CD8-positive, alpha-beta memory T cell (primary cell): Measurements from ENCODE around the gene RYR2. TPM values are rescaled to one million over a fixed set of nuclear protein-coding genes. Genes with fewer than 3 reads are reported as not detected.
A peak's percentile ranks its signal among the peaks of the same experiment; 100 is the strongest.

ENCODE experiments used
- CTCF ChIA-PET: fragments of 350-600 bp; sonication (Branson Sonifier 250); formaldehyde crosslinking; loops from one replicate; lab custom pipeline; 2021; ENCODE audit warnings: antibody characterized with exemption; lab: Charles Lee
- POLR2A ChIA-PET: fragments of 350-600 bp; sonication (Branson Sonifier 250); formaldehyde crosslinking; loops from one replicate; lab custom pipeline; 2021; ENCODE audit warnings: antibody characterized with exemption; lab: Charles Lee
- DNase-seq, 5 donors: peaks; one replicate each; pipeline versions ENCODE4 v3.0.0 to v3.0.0-alpha.2; 2020 to 2022; ENCODE audit warnings: mixed read lengths in 1 of 5
- H3K27ac ChIP-seq: one replicate; pipeline ENCODE4 v1.7.0; 2013; ENCODE audit warnings: low read depth, mild to moderate bottlenecking, low read length, moderate library complexity
- H3K27me3 ChIP-seq: 2 replicates; pipeline ENCODE4 v1.7.0; 2013; ENCODE audit warnings: low read length, mild to moderate bottlenecking; ENCODE audit not compliant: insufficient read depth, poor library complexity, severe bottlenecking
- H3K36me3 ChIP-seq: 2 replicates; pipeline ENCODE4 v1.7.0; 2013; ENCODE audit warnings: mild to moderate bottlenecking, low read length, moderate library complexity; ENCODE audit not compliant: insufficient read depth
- H3K4me1 ChIP-seq: 2 replicates; pipeline ENCODE4 v1.7.0; 2013; ENCODE audit warnings: mild to moderate bottlenecking, low read length, moderate library complexity; ENCODE audit not compliant: insufficient read depth
- H3K4me3 ChIP-seq: 2 replicates; pipeline ENCODE4 v1.7.0; 2013; ENCODE audit warnings: mild to moderate bottlenecking, low read length
- H3K9me3 ChIP-seq: 2 replicates; pipeline ENCODE4 v1.7.0; 2013; ENCODE audit warnings: mild to moderate bottlenecking, low read length
- H3K27ac Mint-ChIP-seq, 8 donors: one replicate each; pipeline ENCODE4 v1.8.0; 2020 to 2021; ENCODE audit warnings: mixed read lengths in 8 of 8, mild to moderate bottlenecking in 6 of 8, inconsistent platforms in 3 of 8, moderate library complexity in 3 of 8
- H3K27me3 Mint-ChIP-seq, 2 donors: one replicate each; pipeline ENCODE4 v1.8.0; 2020 to 2021; ENCODE audit warnings: mixed read lengths in 2 of 2, mild to moderate bottlenecking in 1 of 2, moderate library complexity in 1 of 2
- H3K36me3 Mint-ChIP-seq, 3 donors: one replicate each; pipeline ENCODE4 v1.8.0; 2020 to 2021; ENCODE audit warnings: mixed read lengths in 3 of 3, inconsistent platforms in 1 of 3, mild to moderate bottlenecking in 1 of 3
- H3K4me1 Mint-ChIP-seq, 3 donors: one replicate each; pipeline ENCODE4 v1.8.0; 2020 to 2021; ENCODE audit warnings: mixed read lengths in 3 of 3, inconsistent platforms in 1 of 3, mild to moderate bottlenecking in 1 of 3
- H3K4me3 Mint-ChIP-seq, 7 donors: one replicate each; pipeline ENCODE4 v1.8.0; 2020 to 2021; ENCODE audit warnings: mixed read lengths in 7 of 7, mild to moderate bottlenecking in 6 of 7, moderate library complexity in 4 of 7, inconsistent platforms in 2 of 7
- H3K9me3 Mint-ChIP-seq, 5 donors: one replicate each; pipeline ENCODE4 v1.8.0; 2020 to 2022; ENCODE audit warnings: mixed read lengths in 5 of 5, mild to moderate bottlenecking in 3 of 5, moderate library complexity in 2 of 5, inconsistent platforms in 1 of 5
- polyA plus RNA-seq: library from polyadenylated mRNA; unstranded; fragments of 300-500 nt; fragmentation: Illumina TruSeq; gene quantifications from one replicate; pipeline ENCODE4 v1.2.3, GENCODE V29; 2021
- total RNA-seq, 2 experiments: library from RNA; stranded (reverse); gene quantifications; one replicate each; pipeline ENCODE4 v1.2.3, GENCODE V29; 2021

The RYR2 gene
- total and polyA plus RNA-seq, 3 experiments from 2014 or later: 0.06 to 0.13 (median 0.11) TPM

DNA sequence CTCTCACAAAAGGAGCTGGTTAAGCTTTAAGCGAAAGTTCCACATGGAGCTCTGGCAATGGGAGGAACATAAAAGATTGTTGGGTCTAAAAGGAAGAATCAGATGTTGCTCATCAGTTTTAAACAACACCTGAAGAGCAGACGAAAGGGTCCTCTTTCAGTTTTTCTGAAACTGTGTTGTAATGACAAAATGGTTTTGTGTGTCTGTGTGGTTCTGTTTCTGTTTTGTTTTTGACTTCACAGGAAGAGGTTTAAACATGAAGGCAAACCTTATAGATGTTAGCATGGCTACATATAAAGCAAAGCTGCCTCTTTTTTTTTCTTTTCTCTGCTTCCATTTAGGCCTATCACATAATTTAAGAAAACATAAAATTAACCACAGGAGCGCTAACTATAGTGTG, 712.6 kb downstream of the RYR2 start:
- Mint-ChIP-seq H3K27ac (peak overlapping the region in 1 of 8 donors; percentile 54), H3K27me3 (no peaks in the 10 kb centered on the region), H3K36me3 (no peaks in the 10 kb centered on the region), H3K4me3 (no peak overlapping the region), H3K4me1 (no peaks in the 10 kb centered on the region), H3K9me3 (peaks cover 0 to 7% (median 0%) of the 10 kb centered on the region in 5 donors)
- Histone ChIP-seq H3K4me3 (no peak overlapping the region), H3K27me3 (no peaks in the 10 kb centered on the region), H3K36me3 (no peaks in the 10 kb centered on the region), H3K27ac (no peak overlapping the region), H3K4me1 (no peaks in the 10 kb centered on the region), H3K9me3 (no peaks in the 10 kb centered on the region)
- no peak for DNase-seq
- ChIA-PET POLR2A (no interaction called here), CTCF (no interaction called here)

- ChIA-PET CTCF (no interaction called here), POLR2A (no interaction called here)
- Mint-ChIP-seq H3K27ac (peak overlapping the region in 1 of 8 donors; percentile 9), H3K27me3 (no peaks in the 10 kb centered on the region), H3K36me3 (no peaks in the 10 kb centered on the region), H3K4me3 (no peak overlapping the region), H3K4me1 (no peaks in the 10 kb centered on the region), H3K9me3 (peaks cover 0 to 8% (median 0%) of the 10 kb centered on the region in 5 donors)
- H3K9me3 ChIP-seq: no peaks in the 10 kb centered on the region
- no peaks in the 10 kb centered on the region for H3K27me3 ChIP-seq
- no peak overlapping the region for H3K4me3 ChIP-seq
- no peak overlapping the region for H3K27ac ChIP-seq
- H3K4me1 ChIP-seq: no peaks in the 10 kb centered on the region
- H3K36me3 ChIP-seq: no peaks in the 10 kb centered on the region
- DNase-seq: no peak
Observed at GRCh38 chr1:237756304-237756967, 714.5 kb downstream of the RYR2 start.

GRCh38 chr1:237759377-237759776, 717.4 kb downstream of the RYR2 start:
- POLR2A ChIA-PET: no interaction called here

GRCh38 chr1:237760951-237761350, 719.0 kb downstream of the RYR2 start:
- Mint-ChIP-seq H3K27ac (no peak overlapping the region), H3K4me3 (no peak overlapping the region), H3K27me3 (no peaks in the 10 kb centered on the region), H3K9me3 (peaks cover 0 to 6% (median 0%) of the 10 kb centered on the region in 5 donors), H3K4me1 (no peaks in the 10 kb centered on the region), H3K36me3 (no peaks in the 10 kb centered on the region)
- H3K36me3 ChIP-seq: no peaks in the 10 kb centered on the region
- H3K9me3 ChIP-seq: no peaks in the 10 kb centered on the region
- no peak for DNase-seq
- H3K27ac ChIP-seq: no peak overlapping the region
- ChIA-PET CTCF (no interaction called here), POLR2A (no interaction called here)
- no peaks in the 10 kb centered on the region for H3K4me1 ChIP-seq
- H3K4me3 ChIP-seq: no peak overlapping the region
- no peaks in the 10 kb centered on the region for H3K27me3 ChIP-seq

More at GRCh38 chr1:237759377-237759776, 717.4 kb downstream of the RYR2 start:
- Histone ChIP-seq H3K4me3 (no peak overlapping the region), H3K36me3 (no peaks in the 10 kb centered on the region), H3K4me1 (no peaks in the 10 kb centered on the region), H3K27ac (no peak overlapping the region), H3K27me3 (no peaks in the 10 kb centered on the region), H3K9me3 (no peaks in the 10 kb centered on the region)
- no peak overlapping the region for H3K4me3 Mint-ChIP-seq
- H3K9me3 Mint-ChIP-seq: peaks cover 0 to 3% (median 0%) of the 10 kb centered on the region in 5 donors
- no peak overlapping the region for H3K27ac Mint-ChIP-seq
- no peaks in the 10 kb centered on the region for H3K4me1 Mint-ChIP-seq
- H3K36me3 Mint-ChIP-seq: no peaks in the 10 kb centered on the region
- CTCF ChIA-PET: no interaction called here
- no peaks in the 10 kb centered on the region for H3K27me3 Mint-ChIP-seq
- DNase-seq: no peak

DNA sequence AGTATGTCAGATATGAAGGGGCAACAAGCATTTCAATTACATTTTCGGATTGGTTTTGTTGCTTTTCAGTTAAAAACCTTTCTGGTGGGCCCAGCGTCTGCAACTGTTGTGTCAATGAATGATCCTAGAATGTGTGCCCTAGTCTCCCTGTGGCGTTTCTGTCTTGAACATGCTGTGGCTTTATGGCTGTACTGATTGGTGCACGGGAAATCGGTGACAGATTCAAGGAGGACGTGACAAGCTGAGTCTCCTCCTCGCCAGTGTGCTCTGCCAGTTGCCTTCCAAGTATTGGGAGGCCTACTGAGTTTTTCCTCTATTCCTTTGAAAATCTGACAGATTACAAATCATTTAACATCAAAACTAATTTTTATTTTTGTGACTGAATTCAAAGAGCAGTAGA, 721.2 kb downstream of the RYR2 start:
- H3K27ac ChIP-seq: no peak overlapping the region
- ChIA-PET POLR2A (no interaction called here), CTCF (no interaction called here)
- Mint-ChIP-seq H3K4me3 (no peak overlapping the region), H3K4me1 (no peaks in the 10 kb centered on the region), H3K27me3 (no peaks in the 10 kb centered on the region), H3K36me3 (no peaks in the 10 kb centered on the region), H3K27ac (no peak overlapping the region), H3K9me3 (peaks cover 0 to 6% (median 0%) of the 10 kb centered on the region in 5 donors)
- no peaks in the 10 kb centered on the region for H3K9me3 ChIP-seq
- no peaks in the 10 kb centered on the region for H3K27me3 ChIP-seq
- DNase-seq: no peak
- no peaks in the 10 kb centered on the region for H3K4me1 ChIP-seq
- no peaks in the 10 kb centered on the region for H3K36me3 ChIP-seq
- no peak overlapping the region for H3K4me3 ChIP-seq

- no peaks in the 10 kb centered on the region for H3K27me3 Mint-ChIP-seq
- Histone ChIP-seq H3K4me3 (no peak overlapping the region), H3K4me1 (no peaks in the 10 kb centered on the region), H3K27me3 (no peaks in the 10 kb centered on the region), H3K36me3 (no peaks in the 10 kb centered on the region), H3K9me3 (no peaks in the 10 kb centered on the region), H3K27ac (no peak overlapping the region)
- ChIA-PET POLR2A (no interaction called here), CTCF (no interaction called here)
- H3K27ac Mint-ChIP-seq: no peak overlapping the region
- DNase-seq: no peak
- H3K36me3 Mint-ChIP-seq: no peaks in the 10 kb centered on the region
- no peak overlapping the region for H3K4me3 Mint-ChIP-seq
- peaks cover 0 to 6% (median 0%) of the 10 kb centered on the region in 5 donors for H3K9me3 Mint-ChIP-seq
- H3K4me1 Mint-ChIP-seq: no peaks in the 10 kb centered on the region
Observed at GRCh38 chr1:237763751-237764150, 721.8 kb downstream of the RYR2 start.

GRCh38 chr1:237769916-237770315, 727.9 kb downstream of the RYR2 start:
- H3K27me3 Mint-ChIP-seq: no peaks in the 10 kb centered on the region
- Histone ChIP-seq H3K4me1 (no peaks in the 10 kb centered on the region), H3K27ac (no peak overlapping the region), H3K4me3 (no peak overlapping the region), H3K9me3 (no peaks in the 10 kb centered on the region), H3K27me3 (no peaks in the 10 kb centered on the region), H3K36me3 (no peaks in the 10 kb centered on the region)
- ChIA-PET POLR2A (no interaction called here), CTCF (no interaction called here)
- H3K36me3 Mint-ChIP-seq: no peaks in the 10 kb centered on the region
- DNase-seq: no peak
- peaks cover 0 to 3% (median 2%) of the 10 kb centered on the region in 5 donors for H3K9me3 Mint-ChIP-seq
- peak overlapping the region in 2 of 7 donors; percentile 7 to 14 for H3K4me3 Mint-ChIP-seq
- H3K27ac Mint-ChIP-seq: no peak overlapping the region
- H3K4me1 Mint-ChIP-seq: no peaks in the 10 kb centered on the region

- POLR2A ChIA-PET: no interaction called here
- Mint-ChIP-seq H3K27ac (no peak overlapping the region), H3K36me3 (no peaks in the 10 kb centered on the region), H3K4me1 (no peaks in the 10 kb centered on the region), H3K27me3 (no peaks in the 10 kb centered on the region), H3K4me3 (no peak overlapping the region), H3K9me3 (peaks cover 0 to 3% (median 0%) of the 10 kb centered on the region in 5 donors)
- Histone ChIP-seq H3K9me3 (no peaks in the 10 kb centered on the region), H3K27ac (no peak overlapping the region), H3K36me3 (no peaks in the 10 kb centered on the region), H3K4me3 (no peak overlapping the region), H3K27me3 (no peaks in the 10 kb centered on the region), H3K4me1 (no peaks in the 10 kb centered on the region)
- CTCF ChIA-PET: no interaction called here
- no peak for DNase-seq
Observed at GRCh38 chr1:237772009-237772408, 730.0 kb downstream of the RYR2 start.
